ENCODE measurements around the gene LCORL.

DNA sequence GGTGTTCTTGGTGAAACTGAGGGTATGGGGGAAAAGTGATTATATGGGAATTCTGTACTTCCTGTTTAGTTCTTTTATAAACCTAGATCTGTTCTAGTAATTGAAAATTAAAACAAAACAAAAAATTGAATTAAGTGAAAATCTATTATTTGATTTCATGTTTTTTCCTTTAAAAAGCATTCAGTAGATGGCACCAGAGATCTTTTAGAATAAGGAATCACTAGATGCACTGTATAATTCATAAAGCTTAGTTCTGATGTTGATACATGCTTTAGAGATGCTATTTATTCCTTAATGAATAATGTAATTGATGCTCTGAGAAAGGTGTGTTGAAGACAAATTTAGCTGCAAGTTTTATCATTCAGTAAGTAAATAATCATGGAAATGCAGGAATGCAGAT is 87.3 kb downstream of the LCORL start:
- TF ChIP-seq TBP (optimal IDR thresholded peaks at IDR 0.05; ENCODE audit: low read depth, low read length) = no peak
- no peak for TF ChIP-seq ZNF3 (CRISPR knock-in tag; IDR thresholded peaks at IDR 0.05)
- TF ChIP-seq SRF (CRISPR knock-in tag; IDR thresholded peaks at IDR 0.05) = no peak
- no peak for TF ChIP-seq MXI1 (IDR thresholded peaks at IDR 0.05; ENCODE audit: low read depth, low read length)
- TF ChIP-seq ATF2 (CRISPR knock-in tag; IDR thresholded peaks at IDR 0.05) = no peak
- no peak for TF ChIP-seq GTF2A2 (tag; IDR thresholded peaks at IDR 0.05)
- no peak for TF ChIP-seq ZNF174 (CRISPR knock-in tag; IDR thresholded peaks at IDR 0.05)

Data from K562 (cell line).